BJ (cell line): Measurements from ENCODE around the gene TRIM38. TPM values are rescaled to one million over a fixed set of nuclear protein-coding genes. Genes with fewer than 3 reads are reported as not detected.

ENCODE experiments used
- CTCF ChIA-PET: fragments of 350-600 bp; formaldehyde crosslinking; extraction: SDS; loops from one replicate; lab custom pipeline; 2021; ENCODE audit warnings: antibody characterized with exemption, inconsistent platforms; lab: Yijun Ruan, JAX
- POLR2A ChIA-PET: fragments of 300-600 bp; sonication (Branson Sonifier 250); formaldehyde crosslinking; extraction: SDS; loops from one replicate; lab custom pipeline; 2021; ENCODE audit warnings: antibody characterized with exemption; lab: Charles Lee
- DNase-seq: peaks from one replicate; pipeline ENCODE4 v3.0.0-alpha.2; 2011; ENCODE audit warnings: low read depth
- H3K27me3 ChIP-seq: 2 replicates; pipeline ENCODE4 v1.6.0; 2011; ENCODE audit warnings: low read length; ENCODE audit not compliant: control insufficient read depth, insufficient read depth
- H3K36me3 ChIP-seq: 2 replicates; pipeline ENCODE4 v1.5.1; 2011; ENCODE audit warnings: low read length; ENCODE audit not compliant: control insufficient read depth, insufficient read depth
- H3K4me3 ChIP-seq: 2 replicates; pipeline ENCODE4 v1.5.1; 2011; ENCODE audit warnings: low read depth, mild to moderate bottlenecking, control low read depth, low read length
- polyA plus RNA-seq: library from polyadenylated mRNA; depleted of rRNA; stranded (reverse); fragments of >200 nt; gene quantifications from 2 replicates; pipeline ENCODE4 v1.2.3, GENCODE V29; 2011; rRNA removed
- small RNA-seq: library from RNA; depleted of rRNA; stranded (forward); fragments of <200 nt; gene quantifications from one replicate; pipeline ENCODE3, GENCODE V24; 2012; ENCODE audit warnings: low replicate concordance, low read depth; ENCODE audit not compliant: insufficient read length
- TF ChIP-seq, protein P1 (sequence below): IDR thresholded peaks from 2 replicates; pipeline ENCODE4 v1.5.1; 2011; ENCODE audit warnings: low read depth, mild to moderate bottlenecking, control low read depth, inconsistent platforms, low read length, moderate library complexity; ENCODE audit not compliant: insufficient read depth

The TRIM38 gene
- polyA plus RNA-seq, 1 experiment: 4.7 TPM

DNA sequence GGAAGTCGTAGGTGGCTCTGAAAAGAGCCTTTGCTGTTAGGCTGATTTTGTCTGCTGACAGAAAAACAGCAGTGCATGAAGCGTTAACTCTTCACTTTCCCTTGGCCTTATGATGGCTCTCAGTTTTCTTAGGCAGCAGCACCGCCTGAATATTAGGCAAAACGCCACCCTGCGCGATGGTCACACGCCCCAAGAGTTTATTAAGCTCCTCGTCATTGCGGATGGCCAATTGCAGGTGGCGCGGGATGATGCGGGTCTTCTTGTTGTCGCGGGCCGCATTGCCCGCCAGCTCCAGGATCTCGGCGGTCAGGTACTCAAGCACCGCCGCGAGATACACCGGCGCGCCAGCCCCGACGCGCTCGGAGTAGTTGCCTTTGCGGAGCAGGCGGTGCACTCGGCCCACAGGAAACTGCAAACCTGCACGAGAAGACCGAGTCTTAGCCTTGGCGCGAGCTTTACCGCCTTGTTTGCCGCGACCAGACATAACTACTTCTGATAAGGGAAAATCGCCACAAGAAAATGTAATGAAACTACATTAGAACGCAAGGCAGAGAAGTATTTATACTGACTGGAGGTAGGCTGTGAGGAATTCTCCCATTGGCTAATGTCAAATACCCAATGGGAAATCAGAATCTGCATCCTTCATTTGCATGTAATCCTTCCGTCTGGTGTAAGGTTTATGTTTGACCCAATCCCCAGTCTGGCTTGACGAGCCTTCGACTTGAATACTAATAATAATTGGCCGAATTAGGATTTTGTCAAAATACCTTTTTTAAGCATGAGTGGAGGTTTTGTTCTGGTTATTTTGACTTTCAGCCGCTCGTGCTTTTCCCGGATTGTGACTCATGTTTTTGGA lies 70.7 kb downstream of the TRIM38 start:
- no peaks in the 10 kb centered on the region for H3K36me3 ChIP-seq
- TF ChIP-seq, protein P1, sequence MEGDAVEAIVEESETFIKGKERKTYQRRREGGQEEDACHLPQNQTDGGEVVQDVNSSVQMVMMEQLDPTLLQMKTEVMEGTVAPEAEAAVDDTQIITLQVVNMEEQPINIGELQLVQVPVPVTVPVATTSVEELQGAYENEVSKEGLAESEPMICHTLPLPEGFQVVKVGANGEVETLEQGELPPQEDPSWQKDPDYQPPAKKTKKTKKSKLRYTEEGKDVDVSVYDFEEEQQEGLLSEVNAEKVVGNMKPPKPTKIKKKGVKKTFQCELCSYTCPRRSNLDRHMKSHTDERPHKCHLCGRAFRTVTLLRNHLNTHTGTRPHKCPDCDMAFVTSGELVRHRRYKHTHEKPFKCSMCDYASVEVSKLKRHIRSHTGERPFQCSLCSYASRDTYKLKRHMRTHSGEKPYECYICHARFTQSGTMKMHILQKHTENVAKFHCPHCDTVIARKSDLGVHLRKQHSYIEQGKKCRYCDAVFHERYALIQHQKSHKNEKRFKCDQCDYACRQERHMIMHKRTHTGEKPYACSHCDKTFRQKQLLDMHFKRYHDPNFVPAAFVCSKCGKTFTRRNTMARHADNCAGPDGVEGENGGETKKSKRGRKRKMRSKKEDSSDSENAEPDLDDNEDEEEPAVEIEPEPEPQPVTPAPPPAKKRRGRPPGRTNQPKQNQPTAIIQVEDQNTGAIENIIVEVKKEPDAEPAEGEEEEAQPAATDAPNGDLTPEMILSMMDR: no peak
- ChIA-PET POLR2A (interaction anchor here (0.5 to 3.3 kb wide), 8 partner anchors 10 to 239 kb away, joined by 3 to 40 read pairs (median 8); a partner anchor contains a TSS), CTCF (interaction anchor here (0.6 to 4.5 kb wide), 5 partner anchors 12 to 1111 kb away, joined by 3 to 22 read pairs (median 4); a partner anchor contains a TSS)
- H3K4me3 ChIP-seq: peak overlapping the region; percentile 52
- DNase-seq: peak; percentile 96
- no peaks in the 10 kb centered on the region for H3K27me3 ChIP-seq

DNA sequence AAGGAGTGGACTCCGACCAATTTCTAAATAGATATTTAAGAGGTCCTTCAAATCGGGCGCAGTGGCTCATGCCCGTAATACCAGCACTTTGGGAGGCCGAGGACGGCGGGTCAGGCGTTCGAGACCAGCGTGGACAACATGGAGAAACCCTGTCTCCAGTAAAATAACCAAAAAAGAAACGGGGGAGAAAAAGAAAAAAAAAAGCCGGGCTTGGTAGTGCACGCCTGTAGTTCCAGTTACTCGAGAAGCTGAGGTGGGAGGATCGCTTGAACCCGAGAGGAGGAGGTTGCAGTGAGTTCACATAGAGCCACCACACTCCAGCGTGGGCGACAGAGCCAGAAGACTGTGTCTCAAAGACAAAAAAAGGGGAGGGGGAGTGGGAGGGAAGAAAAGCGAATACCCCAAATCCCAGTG lies 71.3 kb downstream of the TRIM38 start:
- no peaks in the 10 kb centered on the region for H3K36me3 ChIP-seq
- TF ChIP-seq, protein P1: no peak
- ChIA-PET POLR2A (interaction anchor here (0.7 to 3.3 kb wide), 2 partner anchors 13 to 70 kb away, joined by 4 to 40 read pairs; a partner anchor contains a TSS), CTCF (interaction anchor here (0.8 to 1.1 kb wide), 2 partner anchors 10 to 191 kb away, joined by 3 read pairs; a partner anchor contains a TSS)
- peak overlapping the region; percentile 34 for H3K4me3 ChIP-seq
- no peaks in the 10 kb centered on the region for H3K27me3 ChIP-seq
- no peak for DNase-seq

- POLR2A ChIA-PET: no interaction called here
Observed at GRCh38 chr6:26034905-26035304, 72.3 kb downstream of the TRIM38 start.

More at GRCh38 chr6:26034905-26035304, 72.3 kb downstream of the TRIM38 start:
- Histone ChIP-seq H3K27me3 (no peaks in the 10 kb centered on the region), H3K4me3 (no peak overlapping the region), H3K36me3 (no peaks in the 10 kb centered on the region)
- CTCF ChIA-PET: interaction anchor here (1.1 kb wide), 1 partner anchor 9 kb away, joined by 3 read pairs; a partner anchor contains a TSS
- DNase-seq: no peak
- TF ChIP-seq, protein P1: no peak

Small RNAs within 50 kb of the gene (small RNA-seq; reads per million reads assigned to genes)
- gene HIST1H1PS2: not detected

Other genes with a start within 250 kb of the TRIM38 start
- not detected in 2 replicates for gene SLC17A4, start 208.1 kb upstream of the TRIM38 start, polyA plus RNA-seq
- not detected in 2 replicates for gene SLC17A1, start 130.8 kb upstream of the TRIM38 start, polyA plus RNA-seq
- not detected in 2 replicates for gene SLC17A3, start 88.6 kb upstream of the TRIM38 start, polyA plus RNA-seq
- not detected in 2 replicates for gene SLC17A2, start 32.1 kb upstream of the TRIM38 start, polyA plus RNA-seq
- 23.5 and 24.3 TPM in 2 replicates for gene HFE, start 124.6 kb downstream of the TRIM38 start, polyA plus RNA-seq